ENCODE measurements around the gene COQ7. TPM values are rescaled to one million over a fixed set of nuclear protein-coding genes. Genes with fewer than 3 reads are reported as not detected.

Gene COQ7
- total and polyA plus RNA-seq, 2 experiments from 2014 or later, result 17.5 to 19.4 TPM

GRCh38 chr16:19040400-19040799 lies 27.0 kb upstream of the COQ7 start:
- TF ChIP-seq EZH2 (IDR thresholded peaks at IDR 0.05; ENCODE audit: borderline replicate concordance), result no peak
- no peak for TF ChIP-seq CTCF (IDR thresholded peaks at IDR 0.05; ENCODE audit: poor library complexity)
- no peak for TF ChIP-seq EZH2phosphoT487 (IDR thresholded peaks at IDR 0.05; ENCODE audit: low read depth, severe bottlenecking, unreplicated experiment)
- no peaks in the 10 kb centered on the region for H3K79me2 ChIP-seq

GRCh38 chr16:19044769-19045168 lies 22.6 kb upstream of the COQ7 start:
- no peak overlapping the region for H3K27ac ChIP-seq
- no peaks in the 10 kb centered on the region for H4K20me1 ChIP-seq (ENCODE audit: insufficient read depth, poor library complexity, severe bottlenecking)
- no peaks in the 10 kb centered on the region for H3K9me2 ChIP-seq (replicated peaks; ENCODE audit: insufficient read depth)
- no peaks in the 10 kb centered on the region for H3K9me3 ChIP-seq (ENCODE audit: low read depth)
- no peak overlapping the region for H2AFZ ChIP-seq
- no peaks in the 10 kb centered on the region for H3K36me3 ChIP-seq (replicated peaks; ENCODE audit: insufficient read depth, low read depth)
- H3K4me1 ChIP-seq (ENCODE audit: insufficient read depth), result no peaks in the 10 kb centered on the region
- no peaks in the 10 kb centered on the region for H3K79me2 ChIP-seq
- DNase-seq (ENCODE audit: low spot score), result no peak
- no peak overlapping the region for H3K4me3 ChIP-seq
- no peak overlapping the region for H3K4me2 ChIP-seq
- TF ChIP-seq EZH2 (IDR thresholded peaks at IDR 0.05; ENCODE audit: borderline replicate concordance) (no peak), EZH2phosphoT487 (IDR thresholded peaks at IDR 0.05; ENCODE audit: low read depth, severe bottlenecking, unreplicated experiment) (no peak), CTCF (IDR thresholded peaks at IDR 0.05; ENCODE audit: poor library complexity) (no peak)
- 98% methylated on average over 11 of the region's 11 CpGs for WGBS (ENCODE audit: low lambda C conversion rate, missing lambda C conversion rate)
- H3K27me3 ChIP-seq, result no peaks in the 10 kb centered on the region

More at GRCh38 chr16:19040400-19040799, 27.0 kb upstream of the COQ7 start:
- Histone ChIP-seq H3K36me3 (replicated peaks; ENCODE audit: insufficient read depth, low read depth) (no peaks in the 10 kb centered on the region), H3K4me2 (no peak overlapping the region), H3K4me1 (ENCODE audit: insufficient read depth) (no peaks in the 10 kb centered on the region), H3K27me3 (no peaks in the 10 kb centered on the region), H2AFZ (no peak overlapping the region), H3K27ac (no peak overlapping the region), H4K20me1 (ENCODE audit: insufficient read depth, poor library complexity, severe bottlenecking) (no peaks in the 10 kb centered on the region), H3K9me2 (replicated peaks; ENCODE audit: insufficient read depth) (no peaks in the 10 kb centered on the region), H3K4me3 (no peak overlapping the region), H3K9me3 (ENCODE audit: low read depth) (no peaks in the 10 kb centered on the region)
- 98% methylated on average over 2 of the region's 2 CpGs for WGBS (ENCODE audit: low lambda C conversion rate, missing lambda C conversion rate)
- DNase-seq (ENCODE audit: low spot score), result no peak

- no peaks in the 10 kb centered on the region for H3K27me3 ChIP-seq
- TF ChIP-seq EZH2 (IDR thresholded peaks at IDR 0.05; ENCODE audit: borderline replicate concordance) (no peak), EZH2phosphoT487 (IDR thresholded peaks at IDR 0.05; ENCODE audit: low read depth, severe bottlenecking, unreplicated experiment) (no peak), CTCF (IDR thresholded peaks at IDR 0.05; ENCODE audit: poor library complexity) (no peak)
- H3K4me1 ChIP-seq (ENCODE audit: insufficient read depth), result no peaks in the 10 kb centered on the region
- H4K20me1 ChIP-seq (ENCODE audit: insufficient read depth, poor library complexity, severe bottlenecking), result no peaks in the 10 kb centered on the region
- DNase-seq (ENCODE audit: low spot score), result no peak
- no peak overlapping the region for H3K4me2 ChIP-seq
- 93% methylated on average over 2 of the region's 2 CpGs for WGBS (ENCODE audit: low lambda C conversion rate, missing lambda C conversion rate)
- H3K36me3 ChIP-seq (replicated peaks; ENCODE audit: insufficient read depth, low read depth), result no peaks in the 10 kb centered on the region
- no peak overlapping the region for H2AFZ ChIP-seq
- H3K79me2 ChIP-seq, result no peaks in the 10 kb centered on the region
- H3K4me3 ChIP-seq, result no peak overlapping the region
- H3K27ac ChIP-seq, result no peak overlapping the region
- H3K9me3 ChIP-seq (ENCODE audit: low read depth), result no peaks in the 10 kb centered on the region
- no peaks in the 10 kb centered on the region for H3K9me2 ChIP-seq (replicated peaks; ENCODE audit: insufficient read depth)
Measured at GRCh38 chr16:19046062-19046461, 21.4 kb upstream of the COQ7 start.

- Histone ChIP-seq H3K9me2 (replicated peaks; ENCODE audit: insufficient read depth) (no peaks in the 10 kb centered on the region), H3K27ac (no peak overlapping the region), H4K20me1 (ENCODE audit: insufficient read depth, poor library complexity, severe bottlenecking) (no peaks in the 10 kb centered on the region), H3K27me3 (no peaks in the 10 kb centered on the region), H2AFZ (no peak overlapping the region), H3K4me2 (no peak overlapping the region), H3K36me3 (replicated peaks; ENCODE audit: insufficient read depth, low read depth) (no peaks in the 10 kb centered on the region), H3K4me1 (ENCODE audit: insufficient read depth) (no peaks in the 10 kb centered on the region), H3K4me3 (no peak overlapping the region), H3K9me3 (ENCODE audit: low read depth) (no peaks in the 10 kb centered on the region), H3K79me2 (no peaks in the 10 kb centered on the region)
- TF ChIP-seq EZH2phosphoT487 (IDR thresholded peaks at IDR 0.05; ENCODE audit: low read depth, severe bottlenecking, unreplicated experiment) (no peak), EZH2 (IDR thresholded peaks at IDR 0.05; ENCODE audit: borderline replicate concordance) (no peak), CTCF (IDR thresholded peaks at IDR 0.05; ENCODE audit: poor library complexity) (no peak)
- 85% methylated on average over 4 of the region's 4 CpGs for WGBS (ENCODE audit: low lambda C conversion rate, missing lambda C conversion rate)
- no peak for DNase-seq (ENCODE audit: low spot score)
Measured at GRCh38 chr16:19062706-19063105, 4.7 kb upstream of the COQ7 start.

All from hepatocyte (in vitro differentiated cells).